ENCODE results near the gene TMEM243.

DNA sequence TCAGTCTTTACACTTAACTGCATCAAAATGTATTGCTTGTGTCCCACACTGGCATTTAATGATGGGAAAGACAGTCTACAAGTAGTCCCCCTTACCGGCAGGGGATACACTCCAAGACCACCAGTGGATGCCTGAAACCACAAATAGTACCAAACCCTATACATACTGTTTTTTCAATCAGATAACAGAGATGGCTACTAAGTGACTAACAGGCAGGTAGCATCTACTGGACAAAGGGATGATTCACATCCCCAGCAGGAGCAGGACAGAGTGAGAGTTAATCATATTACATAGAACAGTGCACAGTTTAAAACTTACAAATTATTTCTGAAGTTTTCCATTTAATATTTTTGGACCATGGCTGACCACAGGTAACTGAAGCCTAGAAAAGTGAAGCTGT, 13.2 kb downstream of the TMEM243 start:
- TF ChIP-seq CTCF (conservative IDR thresholded peaks at IDR 0.05) (no peak), ZFX (IDR thresholded peaks at IDR 0.05) (no peak)

Measured in C4-2B (cell line).